C4-2B (cell line): ENCODE results near the gene YIPF3.

Experiments
- H3K27ac ChIP-seq: fragments of 450-650 bp; 2 replicates; pipeline ENCODE4 v1.5.1; 2017
- ZFX ChIP-seq: fragments of 450-650 bp; IDR thresholded peaks from 2 replicates; pipeline ENCODE4 v1.6.1; 2017
- TF ChIP-seq, protein P1 (sequence below): fragments of 450-650 bp; conservative IDR thresholded peaks from 2 replicates; pipeline ENCODE4 v1.5.1; 2017; ENCODE audit warnings: mild to moderate bottlenecking

YIPF3 gene

DNA sequence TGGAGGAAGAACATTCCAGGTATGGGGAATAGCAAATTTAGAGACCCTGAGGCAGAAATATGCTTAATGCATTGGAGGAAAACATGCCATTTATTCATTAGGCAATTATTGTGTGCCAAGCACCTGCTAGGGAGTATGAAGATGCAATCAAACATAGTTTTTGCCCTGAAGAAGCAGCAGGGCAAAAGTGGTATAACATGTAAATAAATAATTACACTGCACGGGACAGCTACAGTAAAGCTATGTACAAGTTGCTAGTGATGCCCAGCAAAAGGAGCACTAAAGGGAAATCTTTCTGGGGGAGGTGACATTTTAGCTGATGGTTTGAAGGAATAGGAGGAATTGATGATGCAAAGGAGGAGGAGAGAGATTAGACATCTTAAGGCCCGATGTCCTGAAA is 40.0 kb downstream of the YIPF3 start:
- TF ChIP-seq, protein P1, sequence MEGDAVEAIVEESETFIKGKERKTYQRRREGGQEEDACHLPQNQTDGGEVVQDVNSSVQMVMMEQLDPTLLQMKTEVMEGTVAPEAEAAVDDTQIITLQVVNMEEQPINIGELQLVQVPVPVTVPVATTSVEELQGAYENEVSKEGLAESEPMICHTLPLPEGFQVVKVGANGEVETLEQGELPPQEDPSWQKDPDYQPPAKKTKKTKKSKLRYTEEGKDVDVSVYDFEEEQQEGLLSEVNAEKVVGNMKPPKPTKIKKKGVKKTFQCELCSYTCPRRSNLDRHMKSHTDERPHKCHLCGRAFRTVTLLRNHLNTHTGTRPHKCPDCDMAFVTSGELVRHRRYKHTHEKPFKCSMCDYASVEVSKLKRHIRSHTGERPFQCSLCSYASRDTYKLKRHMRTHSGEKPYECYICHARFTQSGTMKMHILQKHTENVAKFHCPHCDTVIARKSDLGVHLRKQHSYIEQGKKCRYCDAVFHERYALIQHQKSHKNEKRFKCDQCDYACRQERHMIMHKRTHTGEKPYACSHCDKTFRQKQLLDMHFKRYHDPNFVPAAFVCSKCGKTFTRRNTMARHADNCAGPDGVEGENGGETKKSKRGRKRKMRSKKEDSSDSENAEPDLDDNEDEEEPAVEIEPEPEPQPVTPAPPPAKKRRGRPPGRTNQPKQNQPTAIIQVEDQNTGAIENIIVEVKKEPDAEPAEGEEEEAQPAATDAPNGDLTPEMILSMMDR, result no peak
- TF ChIP-seq ZFX, result no peak
- H3K27ac ChIP-seq, result no peak overlapping the region

DNA sequence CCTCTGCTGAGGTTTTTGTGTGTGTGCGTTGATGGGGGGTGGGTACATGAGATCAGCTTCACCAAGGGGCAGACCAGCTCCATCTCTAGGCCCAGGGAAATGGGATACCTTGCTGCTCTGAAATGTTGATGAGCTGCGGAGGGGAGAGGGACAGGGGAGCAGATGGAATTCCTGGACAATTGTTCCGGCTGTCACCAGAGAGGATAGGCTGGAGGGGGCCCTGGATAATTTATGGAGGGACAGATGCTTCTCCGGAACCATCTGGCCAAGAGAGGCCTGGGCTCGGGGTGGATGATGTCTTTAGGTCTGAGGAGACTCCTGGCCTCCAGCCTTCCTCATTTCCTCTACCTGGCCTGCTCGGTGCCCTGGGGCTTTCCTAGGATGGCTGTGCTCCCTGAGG is 41.2 kb downstream of the YIPF3 start:
- no peak for TF ChIP-seq ZFX
- TF ChIP-seq, protein P1, result no peak
- no peak overlapping the region for H3K27ac ChIP-seq

DNA sequence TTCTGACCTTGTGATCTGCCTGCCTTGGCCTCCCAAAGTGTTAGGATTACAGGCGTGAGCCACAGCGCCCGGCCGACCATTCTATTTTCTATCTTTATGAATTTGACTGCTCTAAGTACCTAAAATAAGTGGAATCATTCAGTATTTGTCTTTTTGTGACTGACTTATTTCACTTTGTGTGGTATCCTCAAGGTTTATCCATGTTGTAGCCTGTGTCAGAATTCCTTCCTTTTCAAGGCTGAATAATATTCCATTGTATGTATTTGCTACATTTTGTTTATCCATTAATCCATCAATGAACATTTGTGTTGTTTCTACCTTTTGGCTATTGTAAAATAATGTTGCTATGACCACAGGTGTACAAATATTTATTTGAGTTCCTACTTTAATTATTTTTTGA is 44.2 kb downstream of the YIPF3 start:
- no peak overlapping the region for H3K27ac ChIP-seq
- TF ChIP-seq, protein P1, result no peak
- no peak for TF ChIP-seq ZFX

DNA sequence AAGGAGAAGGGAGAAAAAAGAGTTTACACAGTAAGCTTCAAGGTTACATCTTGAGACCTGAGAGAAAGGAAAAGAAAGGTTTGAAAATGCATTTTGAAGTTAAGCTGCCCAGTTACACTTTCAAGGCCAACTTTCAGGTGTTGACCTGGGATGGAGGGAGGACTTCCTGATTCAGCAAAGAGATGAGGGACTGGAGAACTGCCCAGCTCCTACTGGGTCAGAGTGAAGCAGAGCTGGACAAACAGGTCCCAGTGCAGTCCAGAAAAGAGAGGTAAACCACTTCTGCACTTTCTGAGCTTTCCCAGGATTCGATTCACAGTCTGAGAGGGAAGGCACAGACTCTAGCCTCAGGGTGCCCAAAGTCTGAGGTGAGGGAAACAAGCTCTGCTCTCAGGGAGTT is 45.3 kb downstream of the YIPF3 start:
- no peak for TF ChIP-seq ZFX
- TF ChIP-seq, protein P1, result no peak
- peak overlapping the region; percentile 29 for H3K27ac ChIP-seq

DNA sequence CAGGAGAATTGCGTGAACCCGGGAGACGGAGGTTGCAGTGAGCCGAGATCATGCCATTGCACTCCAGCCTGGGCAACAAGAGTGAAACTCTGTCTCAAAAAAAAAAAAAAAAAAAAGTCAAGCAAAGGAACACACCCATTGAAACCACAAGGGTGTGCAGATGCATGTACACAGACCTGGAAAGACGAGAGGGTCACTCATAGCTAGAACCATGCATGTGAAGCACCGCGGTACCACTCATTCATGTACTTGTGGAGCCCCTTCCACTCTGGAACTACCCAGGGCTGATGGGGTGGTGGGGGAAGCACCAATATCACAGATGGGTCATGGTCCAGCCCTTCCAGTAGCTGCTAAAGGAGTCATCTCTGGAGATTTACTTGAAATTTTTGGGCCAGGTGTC is 46.8 kb downstream of the YIPF3 start:
- no peak overlapping the region for H3K27ac ChIP-seq
- no peak for TF ChIP-seq ZFX
- TF ChIP-seq, protein P1, result no peak

DNA sequence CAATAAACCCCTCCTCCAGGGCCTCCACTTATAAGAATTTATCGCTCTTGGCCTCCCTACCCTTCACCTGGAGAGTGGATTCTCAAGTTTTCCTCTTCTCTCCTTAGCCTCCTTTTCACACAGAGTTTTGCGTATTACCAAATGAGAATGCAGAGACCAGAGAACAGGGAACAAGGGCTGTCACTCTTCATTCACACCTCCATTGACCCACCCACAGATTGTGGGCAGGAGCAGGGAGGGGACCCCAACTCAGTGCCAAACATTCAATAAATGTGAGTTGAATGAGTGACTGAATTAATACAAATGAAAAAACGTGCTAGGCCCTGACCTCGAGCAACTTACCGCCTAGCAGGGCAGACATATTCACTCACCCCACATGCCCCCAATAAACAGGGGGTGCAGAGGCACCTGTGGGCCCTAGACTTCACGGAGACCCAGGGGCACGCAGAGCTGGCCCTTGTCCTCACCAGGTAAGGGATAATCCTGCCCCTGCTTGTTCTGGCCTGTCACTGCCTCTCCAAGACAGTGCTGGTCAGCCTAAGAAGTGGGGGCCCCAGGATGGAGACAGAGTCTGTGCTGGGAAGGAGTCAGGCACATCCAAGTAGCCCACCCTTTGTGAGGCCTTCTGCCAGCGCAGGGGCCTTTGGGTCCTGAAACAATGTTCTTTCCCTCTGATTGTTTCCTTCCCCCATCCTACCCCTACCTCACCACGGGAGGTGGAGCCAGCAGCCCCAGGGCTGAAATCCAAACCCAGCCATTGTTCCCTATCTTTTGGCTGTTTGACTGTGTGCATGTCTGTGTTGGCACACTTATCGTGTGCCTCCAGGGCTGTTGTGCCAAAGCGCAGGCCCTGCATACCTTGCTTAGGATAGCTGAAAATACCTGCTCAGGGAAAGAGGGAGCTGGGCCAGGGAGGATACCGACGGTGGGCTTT is 47.7 kb downstream of the YIPF3 start:
- TF ChIP-seq, protein P1, result no peak
- no peak for TF ChIP-seq ZFX
- no peak overlapping the region for H3K27ac ChIP-seq

DNA sequence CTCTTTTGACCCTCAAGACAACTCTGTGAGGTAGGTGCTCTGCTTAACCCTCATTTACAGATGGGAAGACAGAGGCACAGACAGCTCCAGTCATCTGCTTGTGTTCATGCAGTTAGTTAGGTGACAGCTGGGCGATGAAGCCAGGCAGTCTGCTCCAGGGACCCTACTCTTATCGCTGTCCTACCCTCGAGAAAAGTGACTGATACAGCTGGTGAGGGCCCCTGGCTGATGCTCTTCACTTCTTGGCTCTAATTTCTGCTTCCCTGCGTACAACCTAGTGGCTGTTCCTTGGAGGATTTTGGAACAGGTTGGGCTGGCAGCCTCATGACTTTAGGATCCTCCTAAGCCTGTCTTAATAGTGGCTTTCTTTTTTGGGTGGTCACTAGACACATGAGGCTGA is 48.5 kb downstream of the YIPF3 start:
- no peak for TF ChIP-seq ZFX
- TF ChIP-seq, protein P1, result no peak

More for the DNA sequence above, 48.5 kb downstream of the YIPF3 start:
- no peak overlapping the region for H3K27ac ChIP-seq
